Measurements from ENCODE around the gene RPS19. TPM values are rescaled to one million over a fixed set of nuclear protein-coding genes. Genes with fewer than 3 reads are reported as not detected.

Gene RPS19
- 1,000 to 10,000 TPM; 1,532 to 1,595 TPM for total RNA-seq

GRCh38 chr19:41859618-41860418, at the start of gene RPS19:
TSS of gene RPS19 (plus strand) at chr19:41860255. CDS start at chr19:41860775, 520 bp downstream.
- Mint-ChIP-seq H3K27ac (peak within 1 kb of the TSS; percentile 93 to 98), H3K36me3 (peaks cover 22% of the 10 kb centered on the region), H3K4me1 (ENCODE audit: low read depth in 2 of 2) (peaks cover 35 to 49% of the 10 kb centered on the region in 2 donors), H3K4me3 (peak within 1 kb of the TSS; percentile 94), H3K27me3 (no peaks in the 10 kb centered on the region), H3K9me3 (no peaks in the 10 kb centered on the region)
- ATAC-seq (peak; percentile 94 to 95), DNase-seq (ENCODE audit: low spot score) (peak; percentile 98)

GRCh38 chr19:41810301-41810700, 49.8 kb upstream of the RPS19 start:
- DNase-seq (ENCODE audit: low spot score) (peak; percentile 13), ATAC-seq (peak; percentile 8 to 11)
- peaks cover 0 to 4% of the 10 kb centered on the region in 2 donors for H3K4me1 Mint-ChIP-seq (ENCODE audit: low read depth in 2 of 2)
- H3K27ac Mint-ChIP-seq, result no peak overlapping the region
- no peaks in the 10 kb centered on the region for H3K9me3 Mint-ChIP-seq
- peaks cover 7 to 26% of the 10 kb centered on the region in 2 donors for H3K27me3 Mint-ChIP-seq
- no peaks in the 10 kb centered on the region for H3K36me3 Mint-ChIP-seq
- no peak overlapping the region for H3K4me3 Mint-ChIP-seq

GRCh38 chr19:41811036-41811435, 49.0 kb upstream of the RPS19 start:
- H3K27me3 Mint-ChIP-seq, result peaks cover 7 to 21% of the 10 kb centered on the region in 2 donors
- peak; percentile 52 for DNase-seq (ENCODE audit: low spot score)
- H3K27ac Mint-ChIP-seq, result no peak overlapping the region
- ATAC-seq, result no peak
- H3K36me3 Mint-ChIP-seq, result no peaks in the 10 kb centered on the region
- H3K9me3 Mint-ChIP-seq, result no peaks in the 10 kb centered on the region
- no peak overlapping the region for H3K4me3 Mint-ChIP-seq
- H3K4me1 Mint-ChIP-seq (ENCODE audit: low read depth in 2 of 2), result peaks cover 0 to 4% of the 10 kb centered on the region in 2 donors

- no peak overlapping the region for H3K4me3 Mint-ChIP-seq
- H3K9me3 Mint-ChIP-seq, result no peaks in the 10 kb centered on the region
- no peak overlapping the region for H3K27ac Mint-ChIP-seq
- DNase-seq (ENCODE audit: low spot score) (peak; percentile 8), ATAC-seq (no peak)
- no peaks in the 10 kb centered on the region for H3K4me1 Mint-ChIP-seq (ENCODE audit: low read depth in 2 of 2)
- no peaks in the 10 kb centered on the region for H3K36me3 Mint-ChIP-seq
- H3K27me3 Mint-ChIP-seq, result peaks cover 7 to 16% of the 10 kb centered on the region in 2 donors
Observed at GRCh38 chr19:41811981-41812380, 48.1 kb upstream of the RPS19 start.

GRCh38 chr19:41813911-41814310, 46.1 kb upstream of the RPS19 start:
- Mint-ChIP-seq H3K4me1 (ENCODE audit: low read depth in 2 of 2) (no peaks in the 10 kb centered on the region), H3K36me3 (no peaks in the 10 kb centered on the region), H3K4me3 (no peak overlapping the region), H3K9me3 (no peaks in the 10 kb centered on the region), H3K27me3 (peaks cover 0 to 10% of the 10 kb centered on the region in 2 donors), H3K27ac (no peak overlapping the region)
- ATAC-seq (no peak), DNase-seq (ENCODE audit: low spot score) (peak; percentile 20)

GRCh38 chr19:41815301-41815700, 44.8 kb upstream of the RPS19 start:
- ATAC-seq, result no peak
- H3K36me3 Mint-ChIP-seq, result no peaks in the 10 kb centered on the region
- H3K4me3 Mint-ChIP-seq, result no peak overlapping the region
- no peak for DNase-seq (ENCODE audit: low spot score)
- peaks cover 0 to 5% of the 10 kb centered on the region in 2 donors for H3K27me3 Mint-ChIP-seq
- no peaks in the 10 kb centered on the region for H3K4me1 Mint-ChIP-seq (ENCODE audit: low read depth in 2 of 2)
- H3K27ac Mint-ChIP-seq, result no peak overlapping the region
- H3K9me3 Mint-ChIP-seq, result no peaks in the 10 kb centered on the region

GRCh38 chr19:41816761-41817160, 43.3 kb upstream of the RPS19 start:
- ATAC-seq, result no peak
- no peaks in the 10 kb centered on the region for H3K36me3 Mint-ChIP-seq
- DNase-seq (ENCODE audit: low spot score), result no peak
- peaks cover 8 to 9% of the 10 kb centered on the region in 2 donors for H3K27me3 Mint-ChIP-seq
- no peaks in the 10 kb centered on the region for H3K9me3 Mint-ChIP-seq
- no peak overlapping the region for H3K4me3 Mint-ChIP-seq
- no peaks in the 10 kb centered on the region for H3K4me1 Mint-ChIP-seq (ENCODE audit: low read depth in 2 of 2)
- no peak overlapping the region for H3K27ac Mint-ChIP-seq

- H3K36me3 Mint-ChIP-seq, result no peaks in the 10 kb centered on the region
- peaks cover 16 to 26% of the 10 kb centered on the region in 2 donors for H3K27me3 Mint-ChIP-seq
Observed at GRCh38 chr19:41821003-41821735, 38.9 kb upstream of the RPS19 start.

GRCh38 chr19:41837981-41838708, 21.9 kb upstream of the RPS19 start:
- H3K4me3 Mint-ChIP-seq, result no peak overlapping the region
- DNase-seq (ENCODE audit: low spot score) (no peak), ATAC-seq (no peak)
- peaks cover 17 to 29% of the 10 kb centered on the region in 2 donors for H3K27me3 Mint-ChIP-seq
- H3K9me3 Mint-ChIP-seq, result no peaks in the 10 kb centered on the region
- no peaks in the 10 kb centered on the region for H3K36me3 Mint-ChIP-seq
- peaks cover 0 to 3% of the 10 kb centered on the region in 2 donors for H3K4me1 Mint-ChIP-seq (ENCODE audit: low read depth in 2 of 2)
- H3K27ac Mint-ChIP-seq, result no peak overlapping the region

More at GRCh38 chr19:41821003-41821735, 38.9 kb upstream of the RPS19 start:
- Mint-ChIP-seq H3K4me3 (no peak overlapping the region), H3K27ac (no peak overlapping the region), H3K4me1 (ENCODE audit: low read depth in 2 of 2) (no peaks in the 10 kb centered on the region), H3K9me3 (no peaks in the 10 kb centered on the region)
- ATAC-seq, result peak; percentile 76 to 80
- DNase-seq (ENCODE audit: low spot score), result peak; percentile 26

GRCh38 chr19:41839211-41839610, 20.8 kb upstream of the RPS19 start:
- ATAC-seq (no peak), DNase-seq (ENCODE audit: low spot score) (no peak)
- Mint-ChIP-seq H3K36me3 (no peaks in the 10 kb centered on the region), H3K4me3 (no peak overlapping the region), H3K9me3 (no peaks in the 10 kb centered on the region), H3K27ac (no peak overlapping the region), H3K27me3 (peaks cover 24 to 29% of the 10 kb centered on the region in 2 donors), H3K4me1 (ENCODE audit: low read depth in 2 of 2) (peaks cover 0 to 3% of the 10 kb centered on the region in 2 donors)

GRCh38 chr19:41843371-41843770, 16.7 kb upstream of the RPS19 start:
- H3K4me1 Mint-ChIP-seq (ENCODE audit: low read depth in 2 of 2), result no peaks in the 10 kb centered on the region
- H3K36me3 Mint-ChIP-seq, result no peaks in the 10 kb centered on the region
- no peaks in the 10 kb centered on the region for H3K9me3 Mint-ChIP-seq
- ATAC-seq (no peak), DNase-seq (ENCODE audit: low spot score) (no peak)
- H3K27ac Mint-ChIP-seq, result no peak overlapping the region
- H3K27me3 Mint-ChIP-seq, result peaks cover 6 to 13% of the 10 kb centered on the region in 2 donors
- no peak overlapping the region for H3K4me3 Mint-ChIP-seq

GRCh38 chr19:41844601-41845000, 15.5 kb upstream of the RPS19 start, which contains the start of gene LYPD4:
TSS of gene LYPD4 (minus strand) at chr19:41844683. CDS start at chr19:41839285, 5,398 bp downstream.
- no peaks in the 10 kb centered on the region for H3K36me3 Mint-ChIP-seq
- ATAC-seq (no peak), DNase-seq (ENCODE audit: low spot score) (no peak)
- no peaks in the 10 kb centered on the region for H3K9me3 Mint-ChIP-seq
- H3K4me1 Mint-ChIP-seq (ENCODE audit: low read depth in 2 of 2), result no peaks in the 10 kb centered on the region
- H3K27ac Mint-ChIP-seq, result peak within 1 kb of the TSS in 1 of 2 donors; percentile 27
- no peak within 1 kb of the TSS for H3K4me3 Mint-ChIP-seq
- peaks cover 6 to 10% of the 10 kb centered on the region in 2 donors for H3K27me3 Mint-ChIP-seq

GRCh38 chr19:41845001-41845050, 15.2 kb upstream of the RPS19 start, which contains the start of gene DMRTC2:
TSS of gene DMRTC2 (plus strand) at chr19:41845042. CDS start at chr19:41847429, 2,387 bp downstream.
- Mint-ChIP-seq H3K9me3 (no peaks in the 10 kb centered on the region), H3K27me3 (peaks cover 6 to 10% of the 10 kb centered on the region in 2 donors), H3K4me3 (no peak within 1 kb of the TSS), H3K36me3 (no peaks in the 10 kb centered on the region), H3K4me1 (ENCODE audit: low read depth in 2 of 2) (no peaks in the 10 kb centered on the region), H3K27ac (peak within 1 kb of the TSS in 1 of 2 donors; percentile 27)
- DNase-seq (ENCODE audit: low spot score) (no peak), ATAC-seq (no peak)

Data from natural killer cell treated with Interleukin-12 subunit alpha and Interleukin-12 subunit beta and Interleukin-15 and Interleukin-18, amount 100 ng/mL, for 72 hours (primary cell).